K562 (cell line): ENCODE data around the gene ACTR1B. TPM values are rescaled to one million over a fixed set of nuclear protein-coding genes. Genes with fewer than 3 reads are reported as not detected.

Source experiments
- CAMTA2 ChIP-seq: fragments of 250-450 bp; sonication (Bioruptor Pico); conservative IDR thresholded peaks from 2 replicates; pipeline ENCODE4 v1.5.1; 2022
- CBFA2T2 ChIP-seq: fragments of 450-650 bp; conservative IDR thresholded peaks from 2 replicates; pipeline ENCODE4 v1.6.1; 2017; ENCODE audit warnings: mild to moderate bottlenecking
- CBFA2T3 ChIP-seq: fragments of 450-650 bp; IDR thresholded peaks from 2 replicates; pipeline ENCODE4 v1.6.1; 2017
- CREB5 ChIP-seq: fragments of 250-450 bp; sonication (Bioruptor Pico); IDR thresholded peaks from 2 replicates; pipeline ENCODE4 v1.5.0; 2020; ENCODE audit warnings: mild to moderate bottlenecking
- CTCF ChIP-seq, 3 experiments: IDR thresholded peaks in 2 of 3; conservative IDR thresholded peaks in 1 of 3; 2 replicates each; pipeline ENCODE4 v1.5.1; 2011 to 2012; ENCODE audit warnings: low read length in 3 of 3, mild to moderate bottlenecking in 3 of 3, control low read depth in 2 of 3, improper control_type of control experiment in 1 of 3, inconsistent platforms in 1 of 3, low read depth in 1 of 3, mixed read lengths in 1 of 3, moderate library complexity in 1 of 3; ENCODE audit not compliant: insufficient read depth in 2 of 3
- FOXP4 ChIP-seq: sonication (generic); formaldehyde crosslinking; IDR thresholded peaks from 2 replicates; pipeline ENCODE4 v1.8.0; 2022; ENCODE audit warnings: mild to moderate bottlenecking, missing genetic modification reagents, borderline replicate concordance
- PCBP2 ChIP-seq: fragments of 200-400 bp; formaldehyde crosslinking; IDR thresholded peaks from 2 replicates; pipeline ENCODE4 v1.6.1; 2018; ENCODE audit warnings: low read length, low read depth, mild to moderate bottlenecking, moderate library complexity; ENCODE audit not compliant: poor library complexity, severe bottlenecking
- PHF8 ChIP-seq: fragments of 200-600 bp; sonication (generic); IDR thresholded peaks from 2 replicates; pipeline ENCODE4 v1.6.1; 2012; ENCODE audit warnings: mixed run types, mild to moderate bottlenecking, inconsistent platforms, low read length, moderate library complexity, borderline replicate concordance
- RBFOX2 ChIP-seq: fragments of 200-400 bp; formaldehyde crosslinking; IDR thresholded peaks from 2 replicates; pipeline ENCODE4 v1.6.1; 2017; ENCODE audit warnings: low read depth, mild to moderate bottlenecking, low read length, moderate library complexity
- RUNX1 ChIP-seq: sonication (generic); IDR thresholded peaks from 2 replicates; pipeline ENCODE4 v1.6.1; 2016; ENCODE audit warnings: antibody characterized with exemption, low read depth
- SIN3B ChIP-seq: fragments of 450-650 bp; IDR thresholded peaks from 2 replicates; pipeline ENCODE4 v1.6.1; 2017; ENCODE audit warnings: low read depth, mild to moderate bottlenecking, moderate library complexity
- SIRT6 ChIP-seq: IDR thresholded peaks from one replicate; pipeline ENCODE4 v1.6.1; 2012; ENCODE audit warnings: low read depth, mild to moderate bottlenecking, control low read depth, inconsistent platforms, low read length, moderate library complexity
- SLC30A9 ChIP-seq: fragments of 250-450 bp; sonication (Bioruptor Pico); IDR thresholded peaks from 2 replicates; pipeline ENCODE4 v1.8.0; 2022; ENCODE audit warnings: mild to moderate bottlenecking, moderate library complexity
- SREBF2 ChIP-seq: sonication (generic); formaldehyde crosslinking; IDR thresholded peaks from 2 replicates; pipeline ENCODE4 v1.4.0; 2020; ENCODE audit warnings: mild to moderate bottlenecking, missing genetic modification reagents
- SRSF9 ChIP-seq: fragments of 200-400 bp; formaldehyde crosslinking; IDR thresholded peaks from 2 replicates; pipeline ENCODE4 v1.6.1; 2017; ENCODE audit warnings: low read depth, low read length, borderline replicate concordance
- TCF7L2 ChIP-seq: fragments of 150-350 bp; IDR thresholded peaks from 2 replicates; pipeline ENCODE4 v1.6.1; 2016; ENCODE audit warnings: low read depth, mild to moderate bottlenecking, low read length, moderate library complexity
- XRCC4 ChIP-seq: IDR thresholded peaks from one replicate; pipeline ENCODE4 v1.6.1; 2011; ENCODE audit not compliant: insufficient read depth, insufficient read length; ENCODE audit errors: extremely low read depth
- ZBTB12 ChIP-seq: fragments of 250-450 bp; sonication (Bioruptor Pico); IDR thresholded peaks from 2 replicates; pipeline ENCODE4 v1.4.0; 2020
- ZKSCAN1 ChIP-seq: fragments of 150-350 bp; IDR thresholded peaks from 2 replicates; pipeline ENCODE4 v1.6.1; 2016; ENCODE audit warnings: low read depth, low read length
- ZNF316 ChIP-seq: fragments of 450-650 bp; IDR thresholded peaks from 2 replicates; pipeline ENCODE4 v1.6.1; 2016
- polyA plus RNA-seq, 8 experiments: library from polyadenylated mRNA; depleted of rRNA in 4 of 8; stranded (reverse) in 5 of 8; unstranded in 3 of 8; fragments of >200 nt; fragmentation: Nextera tagmentation in 2 of 8; fragmentation: Illumina TruSeq in 1 of 8; extraction: Ambion mirVana in 2 of 8; extraction: Trizol in 1 of 8; gene quantifications; 2 replicates each; pipeline versions ENCODE4 v1.2.1 to v1.2.3, GENCODE V29; 2011 to 2014; ENCODE audit warnings: inconsistent platforms in 1 of 8, missing spikeins in 1 of 8
- total RNA-seq, 7 experiments: library from RNA; depleted of rRNA in 6 of 7; stranded (reverse); fragments of >200 nt in 6 of 7; fragmentation: Illumina TruSeq in 2 of 7; extraction: Trizol in 2 of 7; gene quantifications; 2 replicates each; pipeline versions ENCODE4 v1.2.1 to v1.2.3, GENCODE V29; 2011 to 2021; ENCODE audit warnings: low replicate concordance in 1 of 7
- TF ChIP-seq, protein P1 (sequence below): fragments of 450-650 bp; IDR thresholded peaks from 2 replicates; pipeline ENCODE4 v1.6.1; 2016; ENCODE audit warnings: antibody characterized with exemption

ACTR1B gene
- total and polyA plus RNA-seq, 9 of the 15 experiments (the other 6 are each of a cell fraction or from before 2014, with no cell fraction given), result 0.49 to 42.3 (median 22.5) TPM

DNA sequence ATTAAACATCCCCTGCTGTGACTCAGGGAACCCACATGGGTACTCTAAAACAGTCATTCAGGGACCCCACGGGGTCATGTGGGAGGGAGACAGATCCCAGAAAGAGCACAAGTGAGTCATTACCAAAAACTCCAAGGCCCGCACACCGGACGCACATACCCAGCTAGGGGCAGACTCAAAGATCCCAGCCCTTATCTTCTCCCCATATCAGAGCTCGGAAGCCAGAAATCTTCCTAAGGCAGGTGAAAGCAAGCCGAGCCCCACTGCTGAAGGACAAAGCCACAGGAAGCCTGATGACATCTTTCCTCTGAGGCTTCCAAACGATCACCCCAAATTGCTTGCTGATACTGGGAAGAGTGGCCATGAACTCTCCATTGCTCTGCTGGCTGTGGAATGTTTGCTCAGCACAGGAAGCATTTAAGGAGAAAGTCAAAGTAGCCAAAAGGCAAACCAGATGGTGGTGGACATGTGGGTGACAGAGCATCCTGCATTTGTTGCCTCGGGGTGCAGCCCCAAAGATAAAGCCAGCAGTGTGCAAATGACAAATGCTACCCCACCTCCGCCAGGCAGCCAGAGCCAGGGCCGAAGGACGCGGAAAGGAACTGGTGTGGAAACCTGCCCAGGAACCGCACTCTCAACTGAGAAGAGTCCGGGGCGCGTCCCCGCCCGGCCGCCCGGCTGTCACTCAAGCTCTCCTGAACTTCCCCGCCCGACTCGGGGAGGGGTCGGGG is 784 bp downstream of the ACTR1B start (continued):
- TF ChIP-seq, protein P1, sequence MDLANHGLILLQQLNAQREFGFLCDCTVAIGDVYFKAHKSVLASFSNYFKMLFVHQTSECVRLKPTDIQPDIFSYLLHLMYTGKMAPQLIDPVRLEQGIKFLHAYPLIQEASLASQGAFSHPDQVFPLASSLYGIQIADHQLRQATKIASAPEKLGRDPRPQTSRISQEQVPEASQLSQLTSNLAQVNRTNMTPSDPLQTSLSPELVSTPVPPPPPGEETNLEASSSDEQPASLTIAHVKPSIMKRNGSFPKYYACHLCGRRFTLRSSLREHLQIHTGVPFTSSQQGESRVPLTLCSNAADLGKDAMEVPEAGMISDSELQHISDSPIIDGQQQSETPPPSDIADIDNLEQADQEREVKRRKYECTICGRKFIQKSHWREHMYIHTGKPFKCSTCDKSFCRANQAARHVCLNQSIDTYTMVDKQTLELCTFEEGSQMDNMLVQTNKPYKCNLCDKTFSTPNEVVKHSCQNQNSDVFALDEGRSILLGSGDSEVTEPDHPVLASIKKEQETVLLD, result 0 out of 2 replicates have a peak, but pooled peaks have one; percentile 12
- no peak for TF ChIP-seq TCF7L2
- no peak for TF ChIP-seq XRCC4
- TF ChIP-seq SIRT6, result no peak
- no peak for TF ChIP-seq SREBF2 (CRISPR knock-in tag)
- no peak for TF ChIP-seq ZBTB12 (CRISPR knock-in tag)
- no peak for TF ChIP-seq PCBP2
- TF ChIP-seq SIN3B, result no peak
- no peak for TF ChIP-seq RBFOX2
- 0 out of 2 replicates have a peak, but pooled peaks have one; percentile 5 for TF ChIP-seq CBFA2T2
- no peak for TF ChIP-seq CAMTA2 (CRISPR knock-in tag)
- TF ChIP-seq CTCF (IDR thresholded peaks at IDR 0.05 in 2 of 3, conservative IDR thresholded peaks at IDR 0.05 in 1 of 3; ENCODE audit: insufficient read depth in 2 of 3, low read depth in 1 of 3, low read length in 3 of 3), result no peak; a peak in 1 of 6 replicates
- no peak for TF ChIP-seq CREB5 (CRISPR knock-in tag)
- no peak for TF ChIP-seq RUNX1
- no peak for TF ChIP-seq SLC30A9 (CRISPR knock-in tag)
- TF ChIP-seq SRSF9, result no peak
- TF ChIP-seq FOXP4 (CRISPR knock-in tag), result no peak
- TF ChIP-seq ZKSCAN1, result no peak
- no peak for TF ChIP-seq ZNF316
- TF ChIP-seq CBFA2T3, result 0 out of 2 replicates have a peak, but pooled peaks have one; percentile 29
- no peak for TF ChIP-seq PHF8
